IgD-negative memory B cell (primary cell): Measurements from ENCODE around the gene CCDC181. TPM values are rescaled to one million over a fixed set of nuclear protein-coding genes. Genes with fewer than 3 reads are reported as not detected.

Source experiments
- H3K27ac Mint-ChIP-seq, 3 donors: one replicate each; pipeline ENCODE4 v1.8.0; 2020 to 2022; ENCODE audit warnings: mild to moderate bottlenecking in 3 of 3, mixed read lengths in 3 of 3, moderate library complexity in 1 of 3
- H3K27me3 Mint-ChIP-seq: one replicate; pipeline ENCODE4 v1.8.0; 2021; ENCODE audit warnings: mixed read lengths
- H3K36me3 Mint-ChIP-seq: one replicate; pipeline ENCODE4 v1.8.0; 2020; ENCODE audit warnings: mild to moderate bottlenecking, mixed read lengths
- H3K4me1 Mint-ChIP-seq, 3 donors: one replicate each; pipeline ENCODE4 v1.8.0; 2020 to 2022; ENCODE audit warnings: mixed read lengths in 3 of 3, mild to moderate bottlenecking in 1 of 3
- H3K4me3 Mint-ChIP-seq, 4 donors: one replicate each; pipeline ENCODE4 v1.8.0; 2020 to 2022; ENCODE audit warnings: mild to moderate bottlenecking in 4 of 4, mixed read lengths in 4 of 4, moderate library complexity in 3 of 4
- H3K9me3 Mint-ChIP-seq, 3 donors: one replicate each; pipeline ENCODE4 v1.8.0; 2020 to 2021; ENCODE audit warnings: mixed read lengths in 3 of 3, mild to moderate bottlenecking in 1 of 3
- polyA plus RNA-seq: library from polyadenylated mRNA; unstranded; fragments of 300-500 nt; fragmentation: Illumina TruSeq; gene quantifications from one replicate; pipeline ENCODE4 v1.2.3, GENCODE V29; 2021

The CCDC181 gene
- polyA plus RNA-seq, 1 donor from 2014 or later, result not detected

DNA sequence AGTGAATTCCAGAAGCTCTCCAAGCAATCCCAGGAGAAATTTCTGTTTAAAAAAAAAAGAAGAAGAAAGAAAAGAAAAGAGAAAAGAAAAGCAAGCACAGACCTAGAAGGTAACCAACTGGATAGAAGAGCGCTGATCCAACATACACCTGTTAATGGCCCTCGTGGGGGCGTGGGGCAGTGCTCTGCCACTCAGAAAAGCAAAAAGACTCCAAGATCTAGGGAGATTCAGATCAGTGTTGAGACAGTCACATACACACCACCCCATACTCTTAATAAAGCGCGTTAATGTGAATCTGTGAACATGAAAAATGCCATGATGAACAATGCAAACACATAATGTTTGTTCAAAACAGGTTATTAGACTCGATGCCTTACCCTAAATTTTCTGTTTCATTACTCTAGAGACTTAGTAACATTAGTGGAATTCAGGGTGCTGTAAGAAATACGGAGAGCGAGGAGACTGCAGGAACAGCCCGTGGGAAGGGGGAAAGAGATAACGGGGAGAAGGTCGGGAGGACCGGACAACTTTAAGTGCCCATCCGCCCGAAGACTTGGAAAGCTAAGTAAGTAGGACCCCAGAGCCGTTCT, 60.1 kb downstream of the CCDC181 start:
- peaks cover 7% of the 10 kb centered on the region for H3K36me3 Mint-ChIP-seq
- no peak overlapping the region for H3K4me3 Mint-ChIP-seq
- no peaks in the 10 kb centered on the region for H3K27me3 Mint-ChIP-seq
- peaks cover 0 to 5% (median 0%) of the 10 kb centered on the region in 3 donors for H3K9me3 Mint-ChIP-seq
- H3K27ac Mint-ChIP-seq, result no peak overlapping the region
- H3K4me1 Mint-ChIP-seq, result peaks cover 0 to 16% (median 10%) of the 10 kb centered on the region in 3 donors

DNA sequence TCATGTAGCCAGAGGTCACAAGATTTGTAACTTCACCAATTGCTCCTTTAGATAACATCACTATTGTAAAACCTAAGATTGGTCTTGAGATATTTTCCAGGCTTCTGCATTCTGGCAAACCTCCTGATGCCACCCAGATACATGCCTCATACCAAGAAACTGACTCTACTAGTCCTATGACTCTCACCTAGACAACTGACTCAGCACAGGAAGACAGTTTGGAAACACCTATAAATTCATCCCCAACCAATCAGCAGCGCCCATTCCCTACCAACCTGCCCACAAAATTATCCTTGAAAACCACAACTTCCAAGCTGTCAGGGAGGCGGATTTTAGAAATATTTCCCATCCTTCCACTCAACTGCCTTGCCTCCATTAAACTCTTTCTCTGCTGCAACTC, 62.3 kb downstream of the CCDC181 start:
- Mint-ChIP-seq H3K27ac (peak overlapping the region in 1 of 3 donors; percentile 11), H3K36me3 (peaks cover 5% of the 10 kb centered on the region), H3K4me1 (peaks cover 0 to 10% (median 6%) of the 10 kb centered on the region in 3 donors), H3K9me3 (peaks cover 0 to 5% (median 0%) of the 10 kb centered on the region in 3 donors), H3K27me3 (no peaks in the 10 kb centered on the region), H3K4me3 (peak overlapping the region in 1 of 4 donors; percentile 32)

DNA sequence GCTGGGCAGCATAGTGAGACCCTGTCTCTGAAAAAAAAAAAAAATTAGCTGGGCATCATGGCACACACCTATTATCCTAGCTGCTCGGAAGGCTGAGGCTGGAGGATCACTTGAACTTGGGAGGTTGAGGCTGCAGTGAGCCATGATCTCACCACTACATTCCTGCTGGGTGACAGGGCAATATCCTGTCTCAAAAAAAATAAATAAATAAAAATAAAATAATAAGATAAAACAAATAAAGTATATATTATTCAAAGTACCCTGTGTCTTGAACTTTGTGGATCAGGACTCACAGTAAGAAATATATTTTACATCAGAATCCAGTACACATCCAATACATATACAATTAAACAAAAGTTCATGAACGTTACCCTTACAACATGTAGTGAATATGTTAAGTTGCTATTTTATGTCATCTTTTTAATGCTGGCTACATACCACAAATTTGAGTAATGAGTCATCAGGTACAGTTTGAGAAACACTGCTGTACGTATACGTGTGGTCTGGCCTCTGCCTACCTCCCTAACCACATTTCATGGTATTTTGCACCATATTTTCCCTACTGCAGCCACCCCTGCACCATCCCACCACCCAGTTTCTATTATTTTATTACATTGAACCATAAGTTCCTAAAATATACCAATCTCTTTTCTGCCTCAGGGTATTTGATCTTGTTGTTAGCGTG, 64.1 kb downstream of the CCDC181 start:
- peak overlapping the region in 1 of 4 donors; percentile 5 for H3K4me3 Mint-ChIP-seq
- H3K27ac Mint-ChIP-seq, result peak overlapping the region in 1 of 3 donors; percentile 59
- peaks cover 5% of the 10 kb centered on the region for H3K36me3 Mint-ChIP-seq
- H3K9me3 Mint-ChIP-seq, result peaks cover 0 to 5% (median 0%) of the 10 kb centered on the region in 3 donors
- peaks cover 0 to 6% (median 4%) of the 10 kb centered on the region in 3 donors for H3K4me1 Mint-ChIP-seq
- no peaks in the 10 kb centered on the region for H3K27me3 Mint-ChIP-seq

DNA sequence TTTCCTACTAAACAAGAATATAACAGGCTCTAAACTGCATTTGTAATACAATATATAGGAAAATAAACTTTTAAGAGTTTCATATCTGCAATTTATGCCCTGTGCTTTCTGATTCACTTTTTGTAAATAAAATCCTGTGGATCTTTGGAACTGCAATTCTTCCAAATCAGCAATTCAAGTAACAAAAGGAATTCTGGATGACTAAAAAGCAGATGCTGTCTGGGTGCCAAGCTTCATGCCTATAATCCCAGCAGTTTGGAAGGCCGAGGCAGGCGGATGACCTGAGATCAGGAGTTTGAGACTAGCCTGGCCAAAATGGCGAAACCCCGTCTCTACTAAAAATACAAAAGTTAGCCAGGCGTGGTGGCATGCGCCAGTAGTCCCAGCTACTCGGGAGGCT, 66.0 kb downstream of the CCDC181 start:
- Mint-ChIP-seq H3K27ac (no peak overlapping the region), H3K4me1 (peaks cover 0 to 6% (median 4%) of the 10 kb centered on the region in 3 donors), H3K9me3 (peaks cover 0 to 5% (median 0%) of the 10 kb centered on the region in 3 donors), H3K4me3 (no peak overlapping the region), H3K36me3 (peaks cover 5% of the 10 kb centered on the region), H3K27me3 (no peaks in the 10 kb centered on the region)

DNA sequence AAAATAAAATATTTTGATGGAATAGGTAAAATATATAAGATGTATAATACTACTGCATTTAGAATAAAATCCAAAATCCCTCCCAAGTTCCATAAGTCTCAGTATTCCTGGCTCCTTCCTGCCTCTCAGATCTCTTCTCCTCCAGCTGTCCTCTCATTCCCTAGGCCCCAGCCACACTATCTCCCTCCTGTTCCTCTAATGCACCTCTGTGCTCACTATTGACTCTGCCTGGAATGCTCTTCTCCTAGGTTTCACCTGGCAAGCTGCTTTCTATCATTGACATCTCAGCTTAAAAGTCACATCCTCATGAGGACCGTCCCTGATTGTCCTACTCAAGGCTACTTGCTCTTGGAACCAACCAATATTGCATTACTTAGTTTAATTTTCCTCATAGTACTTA, 66.9 kb downstream of the CCDC181 start:
- Mint-ChIP-seq H3K27me3 (no peaks in the 10 kb centered on the region), H3K36me3 (peaks cover 5% of the 10 kb centered on the region), H3K4me1 (peaks cover 0 to 6% (median 4%) of the 10 kb centered on the region in 3 donors), H3K9me3 (peaks cover 0 to 5% (median 0%) of the 10 kb centered on the region in 3 donors), H3K4me3 (no peak overlapping the region), H3K27ac (no peak overlapping the region)

DNA sequence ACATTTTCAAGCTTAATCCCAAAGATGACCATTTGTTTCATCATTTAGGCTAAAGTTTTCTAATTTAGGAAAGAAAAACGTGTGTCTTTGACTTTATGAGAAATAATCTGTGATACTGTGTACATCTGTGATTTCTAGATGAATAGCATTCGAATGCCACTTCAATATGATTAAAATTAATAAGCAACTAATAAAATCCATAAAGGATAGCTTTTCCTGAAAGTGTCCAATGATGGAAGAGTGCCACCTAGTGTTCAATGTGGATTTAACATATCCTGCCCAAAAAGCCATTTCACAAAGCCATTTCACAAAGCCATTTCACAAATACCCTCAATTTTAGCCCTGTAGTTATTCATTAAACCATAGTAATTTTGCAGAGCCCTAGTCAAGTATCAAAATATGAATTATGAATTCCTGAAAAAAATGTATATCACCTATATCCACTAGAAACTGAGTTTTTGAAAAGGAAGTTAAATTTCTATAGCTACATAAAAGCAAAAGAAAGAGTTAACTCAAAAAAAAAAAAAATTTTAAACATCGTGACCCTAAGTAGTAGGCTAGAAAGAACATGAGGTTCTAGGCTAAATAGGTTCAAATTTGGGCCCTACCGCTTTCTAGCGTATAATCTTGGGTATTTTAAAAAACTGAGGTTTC, 78.8 kb downstream of the CCDC181 start:
- no peaks in the 10 kb centered on the region for H3K9me3 Mint-ChIP-seq
- H3K27ac Mint-ChIP-seq, result no peak overlapping the region
- peaks cover 7% of the 10 kb centered on the region for H3K36me3 Mint-ChIP-seq
- no peaks in the 10 kb centered on the region for H3K27me3 Mint-ChIP-seq
- H3K4me3 Mint-ChIP-seq, result no peak overlapping the region
- peaks cover 0 to 3% (median 0%) of the 10 kb centered on the region in 3 donors for H3K4me1 Mint-ChIP-seq

DNA sequence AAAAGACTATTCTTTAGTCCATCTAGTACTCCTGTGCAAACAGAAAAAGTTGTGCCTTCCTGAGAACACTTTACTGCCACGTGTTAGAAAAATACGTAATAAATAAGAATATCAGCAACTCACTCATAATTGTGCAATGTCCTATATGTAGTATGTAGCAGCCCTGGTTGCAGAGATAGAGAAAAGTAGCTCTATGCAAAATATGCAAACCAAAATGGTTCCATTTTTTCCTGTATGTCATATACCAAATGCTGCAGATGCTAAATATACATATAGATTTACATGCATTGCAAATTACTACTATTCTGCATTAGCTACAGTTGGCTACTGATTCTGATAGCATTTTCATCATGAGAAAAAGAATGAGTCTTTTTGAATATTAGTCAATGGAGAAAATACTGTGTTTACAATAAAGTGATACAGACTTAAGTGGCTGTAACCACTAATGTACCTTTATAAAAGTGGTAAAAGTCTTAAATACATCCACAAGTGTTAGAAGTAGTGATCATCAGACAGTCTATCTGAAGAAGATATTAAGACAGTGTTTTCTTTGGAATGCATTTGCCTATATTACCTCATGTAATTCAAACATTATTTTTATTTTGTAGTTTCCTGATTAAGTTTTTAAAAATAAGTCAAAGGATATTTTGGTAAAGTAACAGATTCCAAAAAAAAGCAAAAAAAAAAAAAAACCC, 79.4 kb downstream of the CCDC181 start:
- Mint-ChIP-seq H3K4me3 (no peak overlapping the region), H3K27ac (no peak overlapping the region), H3K36me3 (peaks cover 4% of the 10 kb centered on the region), H3K4me1 (peaks cover 0 to 3% (median 0%) of the 10 kb centered on the region in 3 donors), H3K9me3 (no peaks in the 10 kb centered on the region), H3K27me3 (no peaks in the 10 kb centered on the region)

DNA sequence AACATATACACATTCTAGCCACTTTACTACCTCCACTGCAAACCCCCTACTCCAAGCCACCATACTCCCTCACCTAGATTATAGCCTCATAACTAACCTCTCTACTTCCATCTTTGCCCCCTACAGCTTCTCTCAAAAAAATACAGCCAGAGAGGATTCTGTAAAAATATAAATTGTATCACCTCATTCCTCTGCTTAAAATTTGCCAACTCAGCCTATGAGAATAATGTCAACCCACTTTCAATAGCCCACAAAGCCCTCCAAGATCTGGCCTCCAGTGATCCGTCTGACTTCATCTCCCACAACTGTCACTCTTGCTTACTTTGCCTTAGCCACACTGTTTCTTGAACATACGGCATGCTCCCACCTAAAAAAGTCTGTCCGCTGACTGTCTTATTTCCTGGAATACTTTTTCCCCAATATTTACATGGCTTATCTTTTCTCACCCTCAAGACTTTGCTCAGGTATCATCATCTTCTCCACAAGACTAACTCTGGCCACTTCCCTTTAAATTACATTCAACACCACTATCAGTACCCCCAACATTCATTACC, 81.2 kb downstream of the CCDC181 start:
- Mint-ChIP-seq H3K36me3 (peaks cover 3% of the 10 kb centered on the region), H3K4me1 (peaks cover 0 to 3% (median under 1%) of the 10 kb centered on the region in 3 donors), H3K27me3 (no peaks in the 10 kb centered on the region), H3K27ac (no peak overlapping the region), H3K4me3 (no peak overlapping the region), H3K9me3 (no peaks in the 10 kb centered on the region)

DNA sequence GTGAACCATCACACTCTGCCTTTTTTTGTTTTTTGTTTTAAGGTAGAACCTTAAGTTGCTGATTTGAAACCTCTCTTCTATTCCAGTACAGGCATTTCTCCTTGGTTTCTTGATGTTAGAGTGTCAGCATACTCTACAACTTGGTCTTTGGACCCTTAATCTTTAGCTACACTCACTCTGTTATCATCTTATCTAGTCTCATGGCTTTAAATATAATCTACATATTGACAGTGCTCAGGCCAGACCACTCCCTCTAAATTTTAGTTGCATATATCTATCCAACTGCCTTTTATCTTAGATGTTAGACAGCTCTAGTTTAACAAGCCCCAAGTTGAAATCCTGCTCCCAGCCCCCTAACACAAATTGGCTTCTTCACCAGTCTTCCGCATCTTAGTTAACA, 81.8 kb downstream of the CCDC181 start:
- H3K4me1 Mint-ChIP-seq, result peaks cover 4 to 7% (median 6%) of the 10 kb centered on the region in 3 donors
- H3K27ac Mint-ChIP-seq, result no peak overlapping the region
- H3K27me3 Mint-ChIP-seq, result peaks cover 1% of the 10 kb centered on the region
- H3K4me3 Mint-ChIP-seq, result no peak overlapping the region
- no peaks in the 10 kb centered on the region for H3K9me3 Mint-ChIP-seq
- peaks cover 3% of the 10 kb centered on the region for H3K36me3 Mint-ChIP-seq

Other genes with a start within 250 kb of the CCDC181 start
- 10.7 TPM for gene NME7, start 59.7 kb downstream of the CCDC181 start, polyA plus RNA-seq
- 9.2 TPM for gene BLZF1, start 59.3 kb downstream of the CCDC181 start, polyA plus RNA-seq
- 0.16 TPM for gene SLC19A2, start 58.5 kb upstream of the CCDC181 start, polyA plus RNA-seq
- 0.51 TPM for gene F5, start 159.0 kb upstream of the CCDC181 start, polyA plus RNA-seq
- 2.2 TPM for gene SELP, start 202.7 kb upstream of the CCDC181 start, polyA plus RNA-seq